ENCODE data around the gene CCNE1. TPM values are rescaled to one million over a fixed set of nuclear protein-coding genes. Genes with fewer than 3 reads are reported as not detected.

The CCNE1 gene
- total RNA-seq, 1 experiment from 2014 or later: 12.0 TPM

- H3K36me3 ChIP-seq (ENCODE audit: insufficient read depth, low read length, poor library complexity, severe bottlenecking): no peaks in the 10 kb centered on the region
- BruUV-seq (replicated peaks): no TSS peak
- no peak for DNase-seq (ENCODE audit: low spot score)
- ChIA-PET POLR2A (ENCODE audit: low non-redundant PET) (no interaction called here), CTCF (no interaction called here)
- no peaks in the 10 kb centered on the region for H3K27me3 ChIP-seq (replicated peaks; ENCODE audit: insufficient read depth, low read depth, low read length, poor library complexity)
- intact Hi-C loops (cut with micrococcal nuclease; ENCODE audit: unreplicated experiment): no loop called here
- H3K4me1 ChIP-seq (ENCODE audit: insufficient read depth, low read length, poor library complexity, severe bottlenecking): no peaks in the 10 kb centered on the region
- no peak for TF ChIP-seq CTCF (conservative IDR thresholded peaks at IDR 0.05; ENCODE audit: low read depth, low read length)
- TF ChIP-seq EZH2 (IDR thresholded peaks at IDR 0.05; ENCODE audit: borderline replicate concordance, low read depth, low read length, poor library complexity, severe bottlenecking): no peak
- H3K4me3 ChIP-seq (ENCODE audit: low read depth, low read length, poor library complexity, severe bottlenecking): no peak overlapping the region
- H3K9me3 ChIP-seq (ENCODE audit: low read depth, low read length, poor library complexity, severe bottlenecking): no peaks in the 10 kb centered on the region
- H3K27ac ChIP-seq (ENCODE audit: low read depth, low read length, poor library complexity, severe bottlenecking): no peak overlapping the region
These were observed 39.1 kb upstream of the CCNE1 start for GRCh38 chr19:29772696-29773095.

- Histone ChIP-seq H3K9me3 (ENCODE audit: low read depth, low read length, poor library complexity, severe bottlenecking) (no peaks in the 10 kb centered on the region), H3K27ac (ENCODE audit: low read depth, low read length, poor library complexity, severe bottlenecking) (no peak overlapping the region), H3K4me3 (ENCODE audit: low read depth, low read length, poor library complexity, severe bottlenecking) (no peak overlapping the region), H3K27me3 (replicated peaks; ENCODE audit: insufficient read depth, low read depth, low read length, poor library complexity) (no peaks in the 10 kb centered on the region), H3K36me3 (ENCODE audit: insufficient read depth, low read length, poor library complexity, severe bottlenecking) (no peaks in the 10 kb centered on the region), H3K4me1 (ENCODE audit: insufficient read depth, low read length, poor library complexity, severe bottlenecking) (no peaks in the 10 kb centered on the region)
- intact Hi-C loops (cut with micrococcal nuclease; ENCODE audit: unreplicated experiment): no loop called here
- TF ChIP-seq EZH2 (IDR thresholded peaks at IDR 0.05; ENCODE audit: borderline replicate concordance, low read depth, low read length, poor library complexity, severe bottlenecking) (no peak), CTCF (conservative IDR thresholded peaks at IDR 0.05; ENCODE audit: low read depth, low read length) (no peak)
- POLR2A ChIA-PET (ENCODE audit: low non-redundant PET): no interaction called here
- no TSS peak for BruUV-seq (replicated peaks)
- CTCF ChIA-PET: interaction anchor here (0.9 kb wide), 1 partner anchor 13 kb away, joined by 3 read pairs; no protein-coding TSS in a partner anchor
- DNase-seq (ENCODE audit: low spot score): no peak
These were observed 38.6 kb upstream of the CCNE1 start for GRCh38 chr19:29773141-29773540.

GRCh38 chr19:29774126-29774525, 37.7 kb upstream of the CCNE1 start:
- ChIA-PET POLR2A (ENCODE audit: low non-redundant PET) (no interaction called here), CTCF (interaction anchor here (0.5 to 0.9 kb wide), 2 partner anchors 14 to 21 kb away, joined by 3 to 5 read pairs; no protein-coding TSS in a partner anchor)
- Histone ChIP-seq H3K4me3 (ENCODE audit: low read depth, low read length, poor library complexity, severe bottlenecking) (no peak overlapping the region), H3K36me3 (ENCODE audit: insufficient read depth, low read length, poor library complexity, severe bottlenecking) (no peaks in the 10 kb centered on the region), H3K27ac (ENCODE audit: low read depth, low read length, poor library complexity, severe bottlenecking) (no peak overlapping the region), H3K9me3 (ENCODE audit: low read depth, low read length, poor library complexity, severe bottlenecking) (no peaks in the 10 kb centered on the region), H3K4me1 (ENCODE audit: insufficient read depth, low read length, poor library complexity, severe bottlenecking) (no peaks in the 10 kb centered on the region), H3K27me3 (replicated peaks; ENCODE audit: insufficient read depth, low read depth, low read length, poor library complexity) (no peaks in the 10 kb centered on the region)
- no peak for TF ChIP-seq EZH2 (IDR thresholded peaks at IDR 0.05; ENCODE audit: borderline replicate concordance, low read depth, low read length, poor library complexity, severe bottlenecking)
- TF ChIP-seq CTCF (conservative IDR thresholded peaks at IDR 0.05; ENCODE audit: low read depth, low read length): no peak
- intact Hi-C loops (cut with micrococcal nuclease; ENCODE audit: unreplicated experiment): no loop called here
- no TSS peak for BruUV-seq (replicated peaks)
- DNase-seq (ENCODE audit: low spot score): no peak

Data from A673 (cell line).